ENCODE measurements around the gene SUPT5H. TPM values are rescaled to one million over a fixed set of nuclear protein-coding genes. Genes with fewer than 3 reads are reported as not detected.

Gene SUPT5H
- total RNA-seq, 3 donors from 2014 or later, result 101 to 122 (median 102) TPM

- DNase-seq (no peak), ATAC-seq (no peak)
- Histone ChIP-seq H3K4me3 (no peak overlapping the region), H3K9me3 (no peaks in the 10 kb centered on the region), H3K36me3 (ENCODE audit: low read depth) (no peaks in the 10 kb centered on the region), H3K4me1 (ENCODE audit: low read depth) (peaks cover 3% of the 10 kb centered on the region)
- intact Hi-C loops (cut with DNase I, micrococcal nuclease), result no loop called here
- TF ChIP-seq CTCF (IDR thresholded peaks at IDR 0.05), result no peak
Observed at GRCh38 chr19:39427707-39428106, 17.7 kb upstream of the SUPT5H start.

- Histone ChIP-seq H3K36me3 (ENCODE audit: low read depth) (peaks cover 4% of the 10 kb centered on the region), H3K9me3 (no peaks in the 10 kb centered on the region), H3K4me3 (no peak overlapping the region), H3K4me1 (ENCODE audit: low read depth) (peaks cover 3% of the 10 kb centered on the region)
- DNase-seq (peak in 2 of 3 donors; percentile 55 to 67), ATAC-seq (peak; percentile 27)
- no peak for TF ChIP-seq CTCF (IDR thresholded peaks at IDR 0.05)
- intact Hi-C loops (cut with DNase I, micrococcal nuclease), result no loop called here
Observed at GRCh38 chr19:39428283-39429112, 16.9 kb upstream of the SUPT5H start.

GRCh38 chr19:39430675-39431593 is 14.4 kb upstream of the SUPT5H start:
- Histone ChIP-seq H3K4me3 (no peak overlapping the region), H3K36me3 (ENCODE audit: low read depth) (peaks cover 5% of the 10 kb centered on the region), H3K9me3 (no peaks in the 10 kb centered on the region), H3K4me1 (ENCODE audit: low read depth) (peaks cover 18% of the 10 kb centered on the region)
- ATAC-seq, result peak; percentile 76
- peak in 1 of 3 donors; percentile 61 for DNase-seq
- no peak for TF ChIP-seq CTCF (IDR thresholded peaks at IDR 0.05)
- intact Hi-C loops (cut with DNase I, micrococcal nuclease), result no loop called here

- ATAC-seq (no peak), DNase-seq (peak in 1 of 3 donors; percentile 13)
- Histone ChIP-seq H3K4me3 (no peak overlapping the region), H3K36me3 (ENCODE audit: low read depth) (peaks cover 5% of the 10 kb centered on the region), H3K4me1 (ENCODE audit: low read depth) (peaks cover 24% of the 10 kb centered on the region), H3K9me3 (no peaks in the 10 kb centered on the region)
- no peak for TF ChIP-seq CTCF (IDR thresholded peaks at IDR 0.05)
- intact Hi-C loops (cut with DNase I, micrococcal nuclease), result no loop called here
Observed at GRCh38 chr19:39432677-39433025, 12.7 kb upstream of the SUPT5H start.

GRCh38 chr19:39433480-39434079 is 11.8 kb upstream of the SUPT5H start:
- no peak for TF ChIP-seq CTCF (IDR thresholded peaks at IDR 0.05)
- intact Hi-C loops (cut with DNase I, micrococcal nuclease), result no loop called here

More at GRCh38 chr19:39433480-39434079, 11.8 kb upstream of the SUPT5H start:
- H3K36me3 ChIP-seq (ENCODE audit: low read depth), result peaks cover 5% of the 10 kb centered on the region
- H3K4me3 ChIP-seq, result no peak overlapping the region
- H3K9me3 ChIP-seq, result no peaks in the 10 kb centered on the region
- ATAC-seq, result no peak
- peak in 1 of 3 donors; percentile 37 for DNase-seq
- H3K4me1 ChIP-seq (ENCODE audit: low read depth), result peaks cover 24% of the 10 kb centered on the region
